K562 (cell line): ENCODE results near the gene GSTO2. TPM values are rescaled to one million over a fixed set of nuclear protein-coding genes. Genes with fewer than 3 reads are reported as not detected.
A peak's percentile ranks its signal among the peaks of the same experiment; 100 is the strongest.

ENCODE experiments used
- ARID1B ChIP-seq: fragments of 450-650 bp; IDR thresholded peaks from 2 replicates; pipeline ENCODE4 v1.6.1; 2016; ENCODE audit warnings: antibody characterized with exemption, mild to moderate bottlenecking, inconsistent platforms
- CBFA2T2 ChIP-seq: fragments of 450-650 bp; conservative IDR thresholded peaks from 2 replicates; pipeline ENCODE4 v1.6.1; 2017; ENCODE audit warnings: mild to moderate bottlenecking
- CBX3 ChIP-seq, 2 experiments: IDR thresholded peaks; 1 replicate in 1 of 2; 2 replicates in 1 of 2; pipeline ENCODE4 v1.6.1; 2012; ENCODE audit warnings: inconsistent platforms in 2 of 2, low read length in 2 of 2, borderline replicate concordance in 1 of 2, control low read depth in 1 of 2
- ELF1 ChIP-seq: fragments of 200-800 bp; sonication (Bioruptor generic); IDR thresholded peaks from 2 replicates; pipeline ENCODE4 v1.6.1; 2016; ENCODE audit warnings: missing genetic modification characterization, missing compliant biosample characterization
- FOSL1 ChIP-seq: fragments of 200-800 bp; sonication (Bioruptor generic); conservative IDR thresholded peaks from 2 replicates; pipeline ENCODE4 v1.6.1; 2016; ENCODE audit warnings: missing genetic modification characterization, missing compliant biosample characterization
- GATA2 ChIP-seq: sonication (generic); formaldehyde crosslinking; IDR thresholded peaks from 2 replicates; pipeline ENCODE4 v1.4.0; 2020; ENCODE audit warnings: mild to moderate bottlenecking, missing genetic modification reagents
- GTF2F1 ChIP-seq: IDR thresholded peaks from 2 replicates; pipeline ENCODE4 v1.6.1; 2011; ENCODE audit warnings: low read depth, low read length, improper control_type of control experiment
- HCFC1 ChIP-seq: IDR thresholded peaks from 2 replicates; pipeline ENCODE4 v1.6.1; 2012; ENCODE audit warnings: low read depth, low read length, improper control_type of control experiment
- HES1 ChIP-seq: fragments of 450-650 bp; IDR thresholded peaks from 2 replicates; pipeline ENCODE4 v1.6.1; 2016; ENCODE audit warnings: low read depth, mild to moderate bottlenecking, moderate library complexity
- HNRNPLL ChIP-seq: fragments of 200-400 bp; formaldehyde crosslinking; IDR thresholded peaks from 2 replicates; pipeline ENCODE4 v1.6.1; 2017; ENCODE audit warnings: low read length, low read depth, mild to moderate bottlenecking; ENCODE audit not compliant: poor library complexity, severe bottlenecking
- KDM1A ChIP-seq, 2 experiments: fragments of 450-650 bp; IDR thresholded peaks; 2 replicates each; pipeline ENCODE4 v1.6.1; 2016; ENCODE audit warnings: mild to moderate bottlenecking in 2 of 2
- KLF16 ChIP-seq: IDR thresholded peaks from 2 replicates; pipeline ENCODE4 v1.6.1; 2016; ENCODE audit warnings: antibody characterized with exemption
- LEF1 ChIP-seq: fragments of 450-650 bp; IDR thresholded peaks from 2 replicates; pipeline ENCODE4 v1.6.1; 2016; ENCODE audit warnings: mild to moderate bottlenecking
- MTF1 ChIP-seq: fragments of 250-450 bp; sonication (Bioruptor Pico); IDR thresholded peaks from 2 replicates; pipeline ENCODE4 v1.9.0; 2021; ENCODE audit warnings: moderate library complexity, mild to moderate bottlenecking, inconsistent platforms, borderline replicate concordance
- POLR2AphosphoS2 ChIP-seq: IDR thresholded peaks from 2 replicates; pipeline ENCODE4 v1.6.1; 2012; ENCODE audit warnings: low read length, improper control_type of control experiment
- PPARD ChIP-seq: fragments of 250-450 bp; sonication (Bioruptor Pico); IDR thresholded peaks from 2 replicates; pipeline ENCODE4 v1.8.0; 2022; ENCODE audit warnings: inconsistent platforms, mild to moderate bottlenecking, moderate library complexity
- RBM22 ChIP-seq: fragments of 200-400 bp; formaldehyde crosslinking; IDR thresholded peaks from 2 replicates; pipeline ENCODE4 v1.6.1; 2018; ENCODE audit warnings: low read length, low read depth; ENCODE audit not compliant: poor library complexity, severe bottlenecking
- TRIM24 ChIP-seq, 2 experiments: fragments of 450-650 bp; IDR thresholded peaks; 2 replicates each; pipeline ENCODE4 v1.6.1; 2016
- ZBTB2 ChIP-seq: fragments of 450-650 bp; IDR thresholded peaks from 2 replicates; pipeline ENCODE4 v1.6.1; 2016; ENCODE audit warnings: antibody characterized with exemption
- ZBTB43 ChIP-seq: sonication (generic); formaldehyde crosslinking; IDR thresholded peaks from 2 replicates; pipeline ENCODE4 v1.8.0; 2023; ENCODE audit warnings: mild to moderate bottlenecking, missing genetic modification reagents
- ZC3H4 ChIP-seq: sonication (generic); formaldehyde crosslinking; IDR thresholded peaks from 2 replicates; pipeline ENCODE4 v1.9.0; 2021; ENCODE audit warnings: missing genetic modification reagents, borderline replicate concordance
- ZNF124 ChIP-seq: sonication (generic); formaldehyde crosslinking; IDR thresholded peaks from 2 replicates; pipeline ENCODE4 v1.8.1; 2022; ENCODE audit warnings: missing genetic modification reagents
- ZNF212 ChIP-seq: fragments of 450-650 bp; formaldehyde crosslinking; IDR thresholded peaks from 2 replicates; pipeline ENCODE4 v1.4.0; 2020; ENCODE audit warnings: mild to moderate bottlenecking
- ZNF253 ChIP-seq: fragments of 250-450 bp; sonication (Bioruptor Pico); conservative IDR thresholded peaks from 2 replicates; pipeline ENCODE4 v1.6.1; 2021; ENCODE audit warnings: mild to moderate bottlenecking
- ZNF431 ChIP-seq: sonication (generic); formaldehyde crosslinking; IDR thresholded peaks from 2 replicates; pipeline ENCODE4 v1.8.0; 2022; ENCODE audit warnings: mild to moderate bottlenecking, missing genetic modification reagents
- ZNF444 ChIP-seq: fragments of 250-450 bp; sonication (Bioruptor Pico); IDR thresholded peaks from 2 replicates; pipeline ENCODE4 v1.4.0; 2020; ENCODE audit warnings: mild to moderate bottlenecking, moderate library complexity
- polyA plus RNA-seq, 8 experiments: library from polyadenylated mRNA; depleted of rRNA in 4 of 8; stranded (reverse) in 5 of 8; unstranded in 3 of 8; fragments of >200 nt; fragmentation: Nextera tagmentation in 2 of 8; fragmentation: Illumina TruSeq in 1 of 8; extraction: Ambion mirVana in 2 of 8; extraction: Trizol in 1 of 8; gene quantifications; 2 replicates each; pipeline versions ENCODE4 v1.2.1 to v1.2.3, GENCODE V29; 2011 to 2014; ENCODE audit warnings: inconsistent platforms in 1 of 8, missing spikeins in 1 of 8
- total RNA-seq, 7 experiments: library from RNA; depleted of rRNA in 6 of 7; stranded (reverse); fragments of >200 nt in 6 of 7; fragmentation: Illumina TruSeq in 2 of 7; extraction: Trizol in 2 of 7; gene quantifications; 2 replicates each; pipeline versions ENCODE4 v1.2.1 to v1.2.3, GENCODE V29; 2011 to 2021; ENCODE audit warnings: low replicate concordance in 1 of 7
- TF ChIP-seq, protein P1 (sequence below): sonication (generic); formaldehyde crosslinking; IDR thresholded peaks from 2 replicates; pipeline ENCODE4 v1.8.0; 2022; ENCODE audit warnings: missing genetic modification reagents, mild to moderate bottlenecking, borderline replicate concordance

The GSTO2 gene
- total and polyA plus RNA-seq, 9 of the 15 experiments (the other 6 are each of a cell fraction or from before 2014, with no cell fraction given) = 0.18 to 1.8 (median 0.90) TPM

DNA sequence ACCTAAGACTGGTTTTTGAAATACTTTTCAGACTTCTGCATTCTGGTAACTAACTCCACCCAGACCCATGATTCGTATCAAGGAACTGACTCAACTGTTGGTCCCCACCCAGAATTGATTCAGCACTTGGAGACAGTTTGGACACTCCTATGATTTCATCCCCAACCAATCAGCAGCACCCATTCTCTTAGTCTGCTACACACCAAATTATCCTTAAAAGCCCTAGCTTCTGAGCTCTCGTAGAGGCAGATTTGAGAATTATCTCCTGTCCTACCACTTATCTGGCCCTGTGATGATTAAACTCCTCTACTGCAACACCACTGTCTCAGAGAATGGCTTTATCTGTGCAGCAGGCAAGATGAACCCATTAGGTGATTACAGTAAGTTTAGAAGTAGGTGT lies 22.0 kb upstream of the GSTO2 start (continued):
- TF ChIP-seq GATA2 (CRISPR knock-in tag) (no peak), KDM1A (IDR thresholded peaks at IDR 0.05) (peak; percentile 32 to 40; a peak in 2 of 4 replicates), POLR2AphosphoS2 (no peak), PPARD (CRISPR knock-in tag) (no peak), ZBTB2 (no peak), GTF2F1 (no peak), HCFC1 (no peak), ZBTB43 (no peak), ELF1 (tag) (no peak), ZNF431 (CRISPR knock-in tag) (no peak), HNRNPLL (no peak), ZNF253 (CRISPR knock-in tag) (no peak), ZC3H4 (no peak), ZNF124 (CRISPR knock-in tag) (no peak), CBFA2T2 (peak; percentile 55; the same call in 1 of the 2 replicates), MTF1 (no peak), ARID1B (peak; percentile 69), ZNF444 (CRISPR knock-in tag) (no peak), FOSL1 (tag) (peak; percentile 71), KLF16 (no peak), RBM22 (no peak), LEF1 (no peak), TRIM24 (IDR thresholded peaks at IDR 0.05) (peak; percentile 65 to 75; a peak in 3 of 4 replicates), CBX3 (IDR thresholded peaks at IDR 0.05; ENCODE audit: borderline replicate concordance in 1 of 2, low read length in 2 of 2) (peak in 1 of 2 experiments; percentile 89; a peak in 1 of 3 replicates), HES1 (no peak), ZNF212 (CRISPR knock-in tag) (no peak)
- TF ChIP-seq, protein P1, sequence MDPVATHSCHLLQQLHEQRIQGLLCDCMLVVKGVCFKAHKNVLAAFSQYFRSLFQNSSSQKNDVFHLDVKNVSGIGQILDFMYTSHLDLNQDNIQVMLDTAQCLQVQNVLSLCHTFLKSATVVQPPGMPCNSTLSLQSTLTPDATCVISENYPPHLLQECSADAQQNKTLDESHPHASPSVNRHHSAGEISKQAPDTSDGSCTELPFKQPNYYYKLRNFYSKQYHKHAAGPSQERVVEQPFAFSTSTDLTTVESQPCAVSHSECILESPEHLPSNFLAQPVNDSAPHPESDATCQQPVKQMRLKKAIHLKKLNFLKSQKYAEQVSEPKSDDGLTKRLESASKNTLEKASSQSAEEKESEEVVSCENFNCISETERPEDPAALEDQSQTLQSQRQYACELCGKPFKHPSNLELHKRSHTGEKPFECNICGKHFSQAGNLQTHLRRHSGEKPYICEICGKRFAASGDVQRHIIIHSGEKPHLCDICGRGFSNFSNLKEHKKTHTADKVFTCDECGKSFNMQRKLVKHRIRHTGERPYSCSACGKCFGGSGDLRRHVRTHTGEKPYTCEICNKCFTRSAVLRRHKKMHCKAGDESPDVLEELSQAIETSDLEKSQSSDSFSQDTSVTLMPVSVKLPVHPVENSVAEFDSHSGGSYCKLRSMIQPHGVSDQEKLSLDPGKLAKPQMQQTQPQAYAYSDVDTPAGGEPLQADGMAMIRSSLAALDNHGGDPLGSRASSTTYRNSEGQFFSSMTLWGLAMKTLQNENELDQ (CRISPR knock-in tag) = no peak
